A673 (cell line): ENCODE measurements around the gene ANKEF1.

Experiments used
- CTCF ChIP-seq: fragments of 300-800, 200-600 bp; sonication (generic); conservative IDR thresholded peaks from 2 replicates; pipeline ENCODE4 v1.5.1; 2017; ENCODE audit warnings: low read depth, mild to moderate bottlenecking, antibody characterized with exemption, low read length, moderate library complexity, mixed read lengths
- EZH2 ChIP-seq: fragments of 200-600 bp; sonication (generic); IDR thresholded peaks from 2 replicates; pipeline ENCODE4 v1.6.1; 2017; ENCODE audit warnings: borderline replicate concordance, low read depth, mild to moderate bottlenecking, mixed read lengths, antibody characterized with exemption, low read length; ENCODE audit not compliant: poor library complexity, severe bottlenecking

- no peak for TF ChIP-seq CTCF
- no peak for TF ChIP-seq EZH2
These were observed 49.0 kb upstream of the ANKEF1 start for GRCh38 chr20:9985773-9986172.
